Posterior cingulate gyrus (tissue), 11 donors: ENCODE results near the gene SLC52A3.
"Not testable (repeated sequence)": the region's sequence is repeated elsewhere in the genome, so short reads cannot be mapped to it uniquely, and the experiment has no call there.

ENCODE experiments used
- DNase-seq, 10 donors: peaks; one replicate each; pipeline versions ENCODE4 v3.0.0 to v3.0.0-alpha.2; 2020 to 2021; ENCODE audit warnings: mixed read lengths in 3 of 10
- intact Hi-C: fragments of 100-400 bp; cut with DNase I; formaldehyde crosslinking; loops from one replicate; pipeline ENCODE4 v1.15.1; 2023

Gene SLC52A3

DNA sequence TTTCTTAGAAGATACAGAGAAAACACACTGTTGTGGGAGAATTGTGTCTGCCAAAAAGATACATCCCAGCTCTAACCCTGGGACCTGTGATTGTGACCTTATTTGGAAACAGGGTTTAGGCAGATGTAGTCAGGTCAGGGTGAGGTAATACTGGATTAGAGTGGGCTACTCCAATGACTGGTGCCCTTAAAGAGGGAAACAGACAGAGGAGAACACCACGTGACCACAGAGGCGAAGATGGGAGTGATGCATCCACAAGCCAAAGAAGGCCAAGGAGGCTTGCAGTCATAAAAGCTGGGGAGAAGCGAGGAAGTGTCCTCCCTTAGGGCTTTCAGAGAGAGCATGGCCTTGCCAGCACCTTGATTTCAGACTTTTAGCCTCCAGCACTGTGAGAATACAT, 35.6 kb downstream of the SLC52A3 start:
- DNase-seq, result no peak
- intact Hi-C loops, result no loop called here

DNA sequence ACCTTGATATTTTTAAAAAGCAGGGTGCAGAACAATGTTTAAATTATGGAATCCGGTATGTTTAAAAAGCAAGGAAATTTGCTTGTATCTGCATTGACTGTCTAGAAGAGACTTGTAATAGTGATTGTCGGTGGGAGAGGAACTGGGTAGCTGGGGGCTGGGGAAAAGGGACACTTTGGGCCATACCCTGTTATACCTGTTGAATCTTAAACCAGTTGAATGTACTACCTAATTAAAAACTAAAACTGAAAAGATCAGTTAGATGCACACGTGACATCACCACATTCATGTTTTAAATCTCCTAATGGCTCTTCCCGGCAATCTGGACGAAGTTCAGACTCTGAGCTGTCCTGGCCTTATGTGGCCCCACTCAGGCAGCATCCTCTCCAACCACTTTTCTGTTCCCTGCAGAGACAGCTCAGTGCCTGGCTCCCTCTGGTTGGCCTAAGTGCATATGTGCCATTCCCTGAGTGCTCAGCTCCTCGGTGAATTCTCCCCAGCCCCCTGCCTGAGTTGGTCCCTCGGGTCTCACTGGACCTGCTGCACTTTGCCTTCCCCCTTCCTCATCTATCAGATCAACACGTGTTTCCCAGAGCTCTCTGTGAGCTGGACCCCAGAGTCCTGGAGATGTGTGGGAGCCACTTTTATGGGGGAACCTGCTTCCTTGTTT, 36.3 kb downstream of the SLC52A3 start:
- intact Hi-C loops, result no loop called here
- no peak for DNase-seq

DNA sequence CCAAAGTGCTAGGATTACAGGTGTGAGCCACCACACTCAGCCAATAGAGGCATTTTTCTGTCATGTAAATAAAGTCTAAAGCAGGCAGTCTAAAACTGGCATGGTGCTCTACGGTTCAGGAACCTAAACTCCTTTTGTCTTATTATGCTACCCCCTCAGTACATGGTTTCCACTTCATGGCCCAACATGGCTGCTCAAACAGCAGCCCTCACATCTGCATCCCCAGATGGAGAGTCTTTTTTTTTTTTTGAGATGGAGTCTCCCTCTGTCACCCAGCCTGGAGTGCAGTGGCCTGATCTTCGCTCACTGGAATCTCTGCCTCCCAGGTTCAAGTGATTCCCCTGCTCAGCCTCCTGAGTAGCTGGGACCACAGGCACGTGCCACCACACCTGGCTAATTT, 38.3 kb downstream of the SLC52A3 start:
- no peak for DNase-seq
- intact Hi-C loops, result no loop called here

DNA sequence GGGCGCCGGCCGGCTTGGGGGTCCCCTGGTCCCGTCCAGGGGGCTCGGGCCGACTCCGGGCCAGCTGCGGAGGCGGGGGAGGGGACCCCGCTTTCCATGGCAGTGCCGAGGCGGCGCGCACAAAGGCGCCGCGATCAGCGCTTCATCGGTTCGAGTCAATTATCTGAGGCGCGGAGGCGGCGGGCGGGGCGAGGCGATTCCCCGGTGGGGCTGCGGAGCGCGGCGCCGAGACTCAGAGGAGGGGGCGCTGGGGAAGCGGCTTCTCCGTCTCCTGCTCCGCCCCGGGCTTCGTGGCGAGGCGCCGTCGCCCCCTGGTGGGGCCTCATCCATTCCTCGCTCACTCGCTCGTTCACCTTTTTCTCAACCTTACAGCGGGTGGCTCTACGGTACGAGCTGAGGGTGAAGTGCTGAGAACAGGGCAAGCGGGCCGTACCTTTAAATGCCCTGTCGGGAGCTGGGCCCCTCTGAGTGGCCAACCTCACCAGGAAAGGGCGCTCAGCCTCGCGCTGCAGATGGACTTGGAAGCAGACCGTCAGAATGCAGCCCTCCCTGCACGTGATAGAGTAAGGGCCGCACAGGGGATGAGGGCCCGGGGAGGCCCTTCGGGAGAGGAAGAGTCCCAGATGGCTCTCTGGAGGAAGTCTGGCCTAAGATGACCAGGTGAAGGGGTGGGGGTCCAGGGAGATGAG, 39.9 kb downstream of the SLC52A3 start:
- intact Hi-C loops, result loop anchor here (5.0 kb wide), 1 partner anchor 51 kb away; the partner anchor contains the start of gene SCRT2
- peak; percentile 29 to 95 (median 64) for DNase-seq

DNA sequence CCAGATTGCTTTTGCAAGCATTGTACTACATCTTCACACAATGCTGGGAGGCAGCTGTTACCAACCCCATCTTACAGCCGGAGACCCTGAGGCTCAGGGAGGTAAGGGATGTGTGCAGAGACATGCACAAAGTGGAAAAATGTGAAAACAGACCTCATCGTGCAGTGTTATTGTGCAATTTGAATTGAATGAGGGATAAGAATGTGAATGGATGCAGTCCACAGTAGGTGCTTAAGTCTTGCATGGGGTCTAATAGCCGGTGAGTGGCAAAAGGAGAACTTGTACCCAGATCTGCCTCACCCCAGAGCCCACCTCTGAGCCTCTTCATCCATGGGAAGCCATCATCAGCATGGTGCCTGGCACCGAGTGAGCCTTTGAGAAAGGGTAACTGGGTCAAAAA, 42.1 kb downstream of the SLC52A3 start:
- no peak for DNase-seq
- intact Hi-C loops, result loop anchor here (5.0 kb wide), 1 partner anchor 49 kb away; the partner anchor contains the start of gene SCRT2

DNA sequence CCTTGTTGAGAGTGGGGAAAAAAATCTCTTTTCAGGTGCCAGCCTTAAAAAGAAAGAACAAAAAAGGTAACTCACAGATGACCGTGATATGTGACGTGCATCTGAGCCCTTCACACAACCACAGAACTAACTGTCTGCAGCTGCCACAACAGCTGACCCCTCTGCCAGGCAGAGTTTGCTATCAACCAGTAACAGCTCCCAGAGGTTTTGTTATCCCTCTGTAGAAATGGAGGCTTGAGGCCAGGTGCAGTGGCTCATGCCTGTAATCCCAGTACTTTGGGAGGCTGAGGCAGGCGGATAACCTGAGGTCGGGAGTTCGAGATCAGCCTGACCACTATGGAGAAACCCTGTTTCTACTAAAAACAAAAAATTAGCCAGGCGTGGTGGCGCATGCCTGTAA, 42.8 kb downstream of the SLC52A3 start:
- intact Hi-C loops, result loop anchor here (5.0 kb wide), 1 partner anchor 48 kb away; the partner anchor contains the start of gene SCRT2
- no peak for DNase-seq

DNA sequence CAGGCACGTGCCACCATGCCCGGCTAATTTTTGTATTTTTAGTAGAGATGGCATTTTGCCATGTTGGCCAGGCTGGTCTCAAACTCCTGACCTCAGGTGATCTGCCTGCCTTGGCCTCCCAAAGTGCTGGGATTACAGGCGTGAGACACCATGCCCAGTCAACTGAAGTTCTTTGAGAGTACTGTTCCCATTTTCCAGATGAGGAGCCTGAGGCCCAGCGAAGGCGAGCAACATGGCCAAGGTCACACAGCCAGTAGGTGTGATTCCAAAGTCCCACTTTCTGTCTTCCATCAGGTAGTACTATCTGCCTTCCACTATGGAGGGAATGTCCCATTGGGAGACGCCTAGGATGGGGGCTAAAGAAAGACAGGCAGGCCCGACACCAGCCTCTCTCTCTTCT, 43.5 kb downstream of the SLC52A3 start:
- not testable (repeated sequence) for DNase-seq
- intact Hi-C loops, result loop anchor here (5.0 kb wide), 1 partner anchor 47 kb away; the partner anchor contains the start of gene SCRT2

DNA sequence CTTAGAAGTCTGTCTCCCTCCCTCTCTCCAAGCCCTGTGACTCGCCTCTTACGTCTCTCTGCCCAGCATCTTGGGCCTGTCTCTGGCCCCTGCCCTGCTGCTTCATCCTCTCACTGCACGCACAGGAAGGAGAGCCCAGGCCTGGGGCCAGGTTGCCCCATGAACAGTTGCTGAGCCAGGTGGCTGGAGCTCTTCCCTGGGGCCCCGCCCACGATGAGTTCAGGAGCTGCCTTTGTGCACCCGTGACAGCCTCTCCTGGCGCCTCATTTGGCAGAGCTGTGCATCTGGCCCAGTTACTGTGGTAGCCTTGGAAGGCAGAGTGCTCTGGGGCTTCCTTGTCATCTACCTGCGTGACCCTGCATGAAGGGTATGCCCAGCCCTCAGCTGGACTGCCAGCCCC, 44.5 kb downstream of the SLC52A3 start:
- no peak for DNase-seq
- intact Hi-C loops, result no loop called here

DNA sequence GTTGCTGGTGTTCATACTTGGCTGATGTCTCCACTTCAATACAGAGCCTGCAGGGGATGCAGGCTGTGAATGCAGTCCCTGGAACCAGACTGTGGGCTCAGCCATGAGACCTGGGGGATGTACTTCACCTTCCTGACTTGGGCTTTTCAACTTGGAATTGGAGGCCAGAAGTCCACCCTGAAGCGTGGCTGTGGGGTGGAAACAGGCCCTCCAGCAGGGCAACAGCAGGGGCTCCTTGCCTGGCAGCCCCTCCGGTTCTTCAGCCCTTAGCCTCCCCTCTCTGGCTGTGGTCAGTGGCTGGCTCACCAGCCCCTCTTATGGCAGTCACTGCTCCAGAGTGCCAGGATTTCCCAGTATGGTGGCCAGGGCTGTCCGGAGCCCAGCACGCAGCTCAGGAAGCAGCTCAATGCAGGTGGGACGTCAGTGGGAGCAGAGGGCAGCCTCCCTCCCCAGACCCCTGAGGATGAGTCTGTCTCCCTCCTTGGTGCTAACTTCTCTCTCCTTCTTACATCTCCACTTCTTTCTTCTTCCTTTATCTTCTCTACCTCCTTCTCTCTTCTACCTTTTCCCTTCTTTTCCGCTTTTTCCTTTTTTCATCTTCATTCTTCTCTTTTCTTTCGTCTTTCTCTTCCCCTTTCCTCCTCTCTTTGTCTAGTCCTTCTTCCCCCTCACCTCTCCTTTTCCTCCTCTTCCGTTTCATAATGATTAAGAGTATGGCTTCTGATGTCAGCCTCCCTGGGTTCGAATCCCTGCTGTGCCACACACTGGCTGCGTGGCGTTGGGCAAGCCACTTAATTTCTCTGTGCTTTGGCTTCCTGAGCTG, 45.3 kb downstream of the SLC52A3 start:
- intact Hi-C loops, result no loop called here
- DNase-seq, result no peak

DNA sequence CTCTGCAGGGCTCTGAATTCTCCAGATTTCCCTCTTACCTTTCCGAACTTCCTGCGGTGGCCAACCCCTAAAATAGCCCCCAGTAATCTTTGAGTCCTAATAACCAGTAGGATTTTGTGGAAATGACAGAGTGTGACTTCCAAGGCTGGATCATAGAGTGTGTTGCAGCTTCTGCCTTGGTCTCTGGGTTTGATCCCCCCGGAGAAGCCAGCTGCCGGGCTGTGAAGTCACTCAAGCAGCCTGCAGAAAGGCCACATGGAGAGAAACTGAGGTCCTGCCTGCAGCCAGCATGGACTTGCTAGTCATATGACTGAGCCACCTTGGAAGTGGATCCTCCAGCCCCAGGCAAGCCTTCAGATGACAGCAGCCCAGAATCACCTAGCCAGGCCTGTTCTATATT, 46.4 kb downstream of the SLC52A3 start:
- intact Hi-C loops, result no loop called here
- no peak for DNase-seq

DNA sequence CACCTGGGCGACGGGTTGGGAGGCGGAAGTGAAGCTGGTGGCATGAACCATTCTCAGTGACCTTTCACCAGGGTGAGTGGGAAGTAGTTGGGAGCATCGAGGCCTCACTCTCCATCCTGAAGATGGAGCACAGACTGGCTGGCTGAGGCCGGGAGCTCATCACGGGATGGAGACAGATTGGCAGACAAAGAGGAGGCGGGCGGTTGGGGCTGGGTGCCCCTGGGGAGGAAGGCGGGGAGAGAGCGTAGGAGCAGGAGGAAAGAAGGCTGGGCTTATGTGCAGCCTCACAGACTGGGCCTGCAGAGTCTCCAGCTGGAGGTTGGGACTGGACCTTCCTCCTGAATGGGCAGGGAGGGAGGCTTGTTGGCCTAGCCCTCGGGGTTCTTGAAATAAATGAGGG, 48.5 kb downstream of the SLC52A3 start:
- intact Hi-C loops, result no loop called here
- no peak for DNase-seq

DNA sequence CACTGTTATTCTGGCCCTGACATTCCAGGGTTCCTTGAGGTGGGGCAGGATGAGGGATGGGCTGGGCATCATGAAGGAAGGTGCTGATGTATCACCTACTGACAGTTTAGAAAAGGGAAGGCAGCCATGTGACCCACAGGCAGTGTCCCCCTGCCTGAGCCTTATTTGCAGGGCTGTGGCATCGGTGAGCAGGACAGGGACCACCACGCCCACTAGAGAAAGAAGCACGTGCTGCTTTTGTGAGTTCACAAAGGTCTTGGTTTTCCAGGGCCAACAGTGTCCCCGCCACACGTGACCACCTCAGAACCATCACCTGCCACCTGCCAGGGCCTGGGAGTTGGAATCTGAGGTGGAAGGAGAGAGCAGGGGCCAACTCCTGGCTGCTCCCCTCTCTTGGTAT, 49.2 kb downstream of the SLC52A3 start:
- intact Hi-C loops, result no loop called here
- no peak for DNase-seq

DNA sequence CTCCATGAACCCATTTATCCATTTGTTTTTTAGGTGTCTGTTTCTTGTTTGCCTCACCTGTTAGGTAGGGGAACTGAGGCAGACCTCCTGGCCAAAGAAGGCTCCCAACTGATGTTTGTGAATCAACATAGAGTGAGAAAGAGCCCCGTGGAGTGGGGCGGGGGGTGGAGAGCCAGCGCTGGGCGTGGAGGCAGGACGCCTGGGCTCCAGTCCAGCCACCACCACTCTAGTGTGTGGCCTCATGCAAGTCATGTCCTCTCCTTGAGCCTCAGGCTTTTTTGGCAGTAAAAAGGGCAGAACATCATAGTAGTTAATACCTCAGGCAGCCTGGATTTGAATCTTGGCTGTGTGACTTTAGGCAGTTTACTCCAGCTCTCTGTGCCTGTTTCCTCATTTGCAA, 50.5 kb downstream of the SLC52A3 start:
- DNase-seq, result no peak

DNA sequence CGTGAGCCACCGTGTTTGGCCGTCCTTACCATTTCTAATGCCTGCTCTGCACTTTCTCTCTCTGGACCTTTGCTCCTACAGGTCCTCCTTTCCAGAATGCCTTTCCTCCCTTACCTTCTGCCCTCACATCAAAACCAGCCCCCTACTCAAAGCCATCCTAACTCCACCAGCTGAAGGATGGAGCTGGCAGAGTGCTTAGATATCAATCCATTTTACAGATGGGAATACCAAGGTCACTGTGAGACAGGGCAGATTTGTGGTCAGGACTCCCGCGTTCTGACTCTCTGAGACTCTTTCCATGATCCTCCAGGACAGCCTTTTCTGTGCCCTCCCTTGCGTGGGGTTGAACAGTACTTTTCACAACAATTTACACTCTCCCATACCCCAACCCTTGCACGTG, 51.0 kb downstream of the SLC52A3 start:
- intact Hi-C loops, result no loop called here
- DNase-seq, result peak in 1 of 10 donors; percentile 7

More for the DNA sequence above, 50.5 kb downstream of the SLC52A3 start:
- intact Hi-C loops, result no loop called here

DNA sequence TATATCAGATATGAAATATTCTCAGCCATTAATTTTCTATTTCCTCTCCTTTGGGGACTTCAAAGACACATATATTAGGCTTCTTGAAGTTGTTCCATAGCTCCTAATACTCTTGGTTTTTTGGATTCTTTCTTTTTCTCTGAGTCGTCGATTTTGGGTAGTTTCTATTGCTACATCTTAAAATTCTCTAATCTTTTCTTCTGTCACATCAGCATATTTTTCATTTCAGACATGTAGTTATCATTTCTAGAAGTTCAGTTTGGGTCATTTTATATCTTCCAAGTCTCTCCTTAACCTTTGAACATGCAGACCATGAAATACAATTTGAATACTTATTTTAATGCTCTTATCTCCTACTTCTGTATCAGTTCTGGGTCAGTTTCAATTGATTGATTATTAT, 53.8 kb downstream of the SLC52A3 start:
- intact Hi-C loops, result no loop called here
- DNase-seq, result no peak

DNA sequence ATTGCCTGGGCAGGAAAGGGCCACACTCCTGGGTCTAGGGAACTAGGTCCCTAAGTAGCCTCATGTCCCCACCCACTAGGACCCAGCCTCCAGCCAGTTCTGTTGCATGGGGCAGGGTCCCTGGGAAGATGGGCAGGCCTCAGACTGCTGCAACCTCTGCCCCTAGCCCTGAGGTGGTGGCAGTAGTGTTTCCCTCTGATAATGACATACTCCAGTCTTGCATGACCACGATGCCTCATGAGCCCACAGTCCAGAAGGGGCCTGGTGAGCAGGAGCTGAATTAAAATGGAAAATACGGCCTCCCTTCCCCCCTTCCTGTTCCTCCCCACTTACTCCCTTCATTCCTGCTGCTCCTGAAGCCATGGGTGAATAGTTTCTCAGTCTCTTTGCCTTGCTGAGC, 56.7 kb downstream of the SLC52A3 start:
- DNase-seq, result no peak
- intact Hi-C loops, result no loop called here

DNA sequence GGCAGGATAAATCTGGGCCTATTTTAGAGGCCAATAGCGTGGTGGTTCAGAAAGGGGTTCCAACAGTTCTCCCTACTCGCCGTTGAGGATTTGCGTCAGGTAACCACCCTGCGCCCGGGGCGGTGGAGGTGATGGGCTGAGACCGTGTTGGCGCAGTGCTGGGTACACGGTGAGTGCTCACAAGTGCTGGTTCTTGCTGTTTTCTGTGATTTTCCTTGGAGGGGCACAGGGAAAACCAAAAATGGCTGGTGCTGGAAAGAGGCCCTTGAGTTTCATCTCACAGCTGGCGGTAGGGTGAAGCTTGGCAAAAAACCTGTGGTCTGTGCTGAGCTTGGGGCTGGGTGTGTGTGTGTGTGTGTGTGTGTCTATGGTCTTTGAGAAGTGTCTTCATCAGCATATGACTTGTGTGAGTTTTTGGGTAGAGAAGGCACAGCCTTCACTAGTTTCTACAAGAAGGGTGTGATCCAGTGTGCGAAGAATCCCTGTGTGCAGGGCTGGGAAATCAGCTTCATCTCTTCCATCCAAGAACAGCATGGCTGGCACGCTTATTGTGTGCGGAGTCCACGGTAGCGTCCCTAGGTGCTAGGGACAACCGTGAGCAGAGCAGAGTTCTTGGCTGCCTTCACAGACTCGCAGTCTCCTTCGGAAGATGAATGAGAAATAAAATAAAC, 57.4 kb downstream of the SLC52A3 start:
- intact Hi-C loops, result no loop called here
- DNase-seq, result no peak
